ENCODE data around the gene SPOCK1. TPM values are rescaled to one million over a fixed set of nuclear protein-coding genes. Genes with fewer than 3 reads are reported as not detected.

The SPOCK1 gene
- total and polyA plus RNA-seq, 2 donors (not counting 3 experiments of a cell fraction or from before 2014, with no cell fraction given) = 144 to 280 TPM

DNA sequence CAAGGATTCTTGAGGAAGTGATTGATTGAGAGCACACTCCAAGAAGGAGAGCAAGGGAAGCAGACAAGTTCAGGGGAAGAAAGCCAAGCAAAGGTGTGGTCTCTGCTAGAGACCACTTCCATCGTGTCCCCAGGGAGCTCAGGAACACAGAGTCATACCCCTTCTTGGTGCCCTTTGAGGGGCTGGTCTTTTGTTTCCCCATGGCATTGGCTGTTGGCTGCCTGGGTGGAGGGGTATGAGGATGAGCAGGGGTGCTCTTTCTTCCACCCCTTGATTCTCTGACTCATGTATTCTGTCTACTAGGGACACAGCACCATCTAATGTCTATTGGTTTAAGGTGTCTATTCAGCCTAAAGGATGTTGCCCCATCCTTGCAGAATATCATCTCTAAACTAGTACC is 11.5 kb upstream of the SPOCK1 start:
- ChIA-PET POLR2A (no interaction called here), CTCF (no interaction called here)
- H3K27ac ChIP-seq (ENCODE audit: insufficient read depth, low read depth, low read length) = no peak overlapping the region
- peaks cover 21 to 34% of the 10 kb centered on the region in 2 experiments for H3K27me3 ChIP-seq (ENCODE audit: control insufficient read depth in 2 of 2, insufficient read depth in 2 of 2, low read length in 2 of 2)
- DNase-seq (ENCODE audit: low read depth, low spot score) (no peak), FAIRE-seq (no peak)
- no peak overlapping the region for H3K9ac ChIP-seq (replicated peaks; ENCODE audit: extremely low read depth, insufficient read depth, low read length)
- no peak overlapping the region for H2AFZ ChIP-seq (ENCODE audit: low read depth, low read length)
- H3K36me3 ChIP-seq (ENCODE audit: control insufficient read depth in 2 of 2, extremely low read depth in 1 of 2, insufficient read depth in 2 of 2, low read length in 2 of 2) = no peaks in the 10 kb centered on the region
- H3K9me1 ChIP-seq (replicated peaks; ENCODE audit: control insufficient read depth, extremely low read depth, insufficient read depth, low read length) = no peaks in the 10 kb centered on the region
- H3K9me3 ChIP-seq (replicated peaks; ENCODE audit: control insufficient read depth, insufficient read depth, low read length) = no peaks in the 10 kb centered on the region
- H3K4me2 ChIP-seq (ENCODE audit: insufficient read depth, low read length) = no peak overlapping the region
- TF ChIP-seq JUN (IDR thresholded peaks at IDR 0.05; ENCODE audit: borderline replicate concordance, insufficient read depth, insufficient read length, low read depth) (no peak), EZH2 (IDR thresholded peaks at IDR 0.05; ENCODE audit: borderline replicate concordance, low read depth, low read length, severe bottlenecking) (no peak), POLR2A (IDR thresholded peaks at IDR 0.05; ENCODE audit: low read depth, low read length) (no peak), GATA2 (IDR thresholded peaks at IDR 0.05; ENCODE audit: insufficient read depth, insufficient read length, low read depth, low read length) (no peak), MYC (IDR thresholded peaks at IDR 0.05; ENCODE audit: low read depth, low read length) (no peak), POLR2AphosphoS5 (IDR thresholded peaks at IDR 0.05; ENCODE audit: insufficient read depth, low read depth, low read length) (no peak), FOS (IDR thresholded peaks at IDR 0.05; ENCODE audit: borderline replicate concordance, insufficient read depth, low read length) (no peak)
- TF ChIP-seq, protein P1, sequence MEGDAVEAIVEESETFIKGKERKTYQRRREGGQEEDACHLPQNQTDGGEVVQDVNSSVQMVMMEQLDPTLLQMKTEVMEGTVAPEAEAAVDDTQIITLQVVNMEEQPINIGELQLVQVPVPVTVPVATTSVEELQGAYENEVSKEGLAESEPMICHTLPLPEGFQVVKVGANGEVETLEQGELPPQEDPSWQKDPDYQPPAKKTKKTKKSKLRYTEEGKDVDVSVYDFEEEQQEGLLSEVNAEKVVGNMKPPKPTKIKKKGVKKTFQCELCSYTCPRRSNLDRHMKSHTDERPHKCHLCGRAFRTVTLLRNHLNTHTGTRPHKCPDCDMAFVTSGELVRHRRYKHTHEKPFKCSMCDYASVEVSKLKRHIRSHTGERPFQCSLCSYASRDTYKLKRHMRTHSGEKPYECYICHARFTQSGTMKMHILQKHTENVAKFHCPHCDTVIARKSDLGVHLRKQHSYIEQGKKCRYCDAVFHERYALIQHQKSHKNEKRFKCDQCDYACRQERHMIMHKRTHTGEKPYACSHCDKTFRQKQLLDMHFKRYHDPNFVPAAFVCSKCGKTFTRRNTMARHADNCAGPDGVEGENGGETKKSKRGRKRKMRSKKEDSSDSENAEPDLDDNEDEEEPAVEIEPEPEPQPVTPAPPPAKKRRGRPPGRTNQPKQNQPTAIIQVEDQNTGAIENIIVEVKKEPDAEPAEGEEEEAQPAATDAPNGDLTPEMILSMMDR (IDR thresholded peaks at IDR 0.05; ENCODE audit: extremely low read depth in 1 of 2, insufficient read depth in 1 of 2, low read depth in 1 of 2, low read length in 2 of 2) = no peak
- TF ChIP-seq, protein P2, sequence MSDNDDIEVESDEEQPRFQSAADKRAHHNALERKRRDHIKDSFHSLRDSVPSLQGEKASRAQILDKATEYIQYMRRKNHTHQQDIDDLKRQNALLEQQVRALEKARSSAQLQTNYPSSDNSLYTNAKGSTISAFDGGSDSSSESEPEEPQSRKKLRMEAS (IDR thresholded peaks at IDR 0.05; ENCODE audit: insufficient read depth, insufficient read length) = no peak
- no peak overlapping the region for H3K4me3 ChIP-seq (replicated peaks in 1 of 3; ENCODE audit: insufficient read depth in 1 of 3, low read depth in 1 of 3, low read length in 3 of 3)
- no peaks in the 10 kb centered on the region for H3K4me1 ChIP-seq (ENCODE audit: control insufficient read depth, extremely low read depth, insufficient read depth, low read length)
- intact Hi-C loops (cut with micrococcal nuclease) (no loop called here), dilution Hi-C loops (cut with MboI; ENCODE audit: extremely low pct_ligation_motif_present, low sequenced_read_pairs) (no loop called here)
- H3K79me2 ChIP-seq (ENCODE audit: control insufficient read depth, insufficient read depth, low read length) = no peaks in the 10 kb centered on the region
- no peaks in the 10 kb centered on the region for H4K20me1 ChIP-seq (replicated peaks; ENCODE audit: control insufficient read depth, extremely low read depth, insufficient read depth, low read length)
- BruUV-seq (replicated peaks) = no TSS peak

Measured in endothelial cell of umbilical vein (primary cell).